Left ventricle myocardium inferior (tissue), 1 donor: Measurements from ENCODE around the gene ABCG8. TPM values are rescaled to one million over a fixed set of nuclear protein-coding genes. Genes with fewer than 3 reads are reported as not detected.

Experiments
- DNase-seq: peaks from one replicate; pipeline ENCODE4 v3.0.0-alpha.2; 2020
- H3K27ac ChIP-seq: fragments of 200-600 bp; replicated peaks from 2 replicates; pipeline ENCODE4 v1.8.0; 2021
- H3K27me3 ChIP-seq: fragments of 200-600 bp; 2 replicates; pipeline ENCODE4 v1.8.0; 2021; ENCODE audit warnings: low read depth
- H3K36me3 ChIP-seq: fragments of 200-600 bp; 2 replicates; pipeline ENCODE4 v1.8.0; 2021
- H3K4me1 ChIP-seq: fragments of 200-600 bp; 2 replicates; pipeline ENCODE4 v1.8.0; 2021
- H3K4me3 ChIP-seq: fragments of 200-600 bp; 2 replicates; pipeline ENCODE4 v1.8.0; 2021; ENCODE audit warnings: mild to moderate bottlenecking, moderate library complexity
- H3K9me3 ChIP-seq: fragments of 200-600 bp; replicated peaks from 2 replicates; pipeline ENCODE4 v1.8.0; 2021
- CTCF ChIP-seq: fragments of 200-600 bp; IDR thresholded peaks from 2 replicates; pipeline ENCODE4 v1.8.0; 2021; ENCODE audit warnings: antibody characterized with exemption, mild to moderate bottlenecking, borderline replicate concordance
- intact Hi-C: fragments of 100-400 bp; cut with micrococcal nuclease; formaldehyde crosslinking; loops from one replicate; pipeline ENCODE4 v1.11.0; 2022
- total RNA-seq: library from RNA; stranded (reverse); fragmentation: NEBNext Ultra II Directional; extraction: Animal tissue kit (Norgen Biotek cat#: 25700); gene quantifications from one replicate; pipeline ENCODE4 v1.2.1, GENCODE V29; 2021
- donor health status: DM: no; HTN: yes; CAD: no; lungs with severe emphysema.

The ABCG8 gene
- total RNA-seq, 1 donor from 2014 or later = not detected

GRCh38 chr2:43810452-43810851 lies 28.3 kb upstream of the ABCG8 start:
- intact Hi-C loops = no loop called here
- no peaks in the 10 kb centered on the region for H3K9me3 ChIP-seq
- DNase-seq = no peak
- H3K4me3 ChIP-seq = no peak overlapping the region
- no peaks in the 10 kb centered on the region for H3K27me3 ChIP-seq
- no peak for TF ChIP-seq CTCF
- no peaks in the 10 kb centered on the region for H3K4me1 ChIP-seq
- no peak overlapping the region for H3K27ac ChIP-seq
- peaks cover 26% of the 10 kb centered on the region for H3K36me3 ChIP-seq

DNA sequence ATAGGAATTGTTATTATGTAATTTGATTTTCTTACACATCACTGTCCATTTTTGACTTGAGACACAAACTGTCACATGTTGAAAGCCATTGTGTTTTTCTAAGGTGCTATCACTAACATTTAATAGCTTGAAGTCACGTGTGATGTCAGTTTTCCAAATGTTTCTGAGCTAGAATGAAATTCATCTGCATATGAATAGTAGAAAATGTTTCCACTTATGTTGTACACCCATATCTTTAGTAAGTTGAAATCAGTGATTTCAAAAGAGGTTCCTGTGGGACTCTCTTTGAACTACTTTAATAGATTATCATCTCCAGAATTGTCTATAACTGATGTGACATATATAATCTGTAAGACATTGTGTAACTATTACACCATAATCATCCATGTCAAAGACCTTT lies 27.9 kb upstream of the ABCG8 start:
- DNase-seq = no peak
- no peak for TF ChIP-seq CTCF
- intact Hi-C loops = no loop called here
- Histone ChIP-seq H3K4me3 (no peak overlapping the region), H3K27me3 (no peaks in the 10 kb centered on the region), H3K36me3 (peaks cover 22% of the 10 kb centered on the region), H3K9me3 (no peaks in the 10 kb centered on the region), H3K27ac (no peak overlapping the region), H3K4me1 (no peaks in the 10 kb centered on the region)

DNA sequence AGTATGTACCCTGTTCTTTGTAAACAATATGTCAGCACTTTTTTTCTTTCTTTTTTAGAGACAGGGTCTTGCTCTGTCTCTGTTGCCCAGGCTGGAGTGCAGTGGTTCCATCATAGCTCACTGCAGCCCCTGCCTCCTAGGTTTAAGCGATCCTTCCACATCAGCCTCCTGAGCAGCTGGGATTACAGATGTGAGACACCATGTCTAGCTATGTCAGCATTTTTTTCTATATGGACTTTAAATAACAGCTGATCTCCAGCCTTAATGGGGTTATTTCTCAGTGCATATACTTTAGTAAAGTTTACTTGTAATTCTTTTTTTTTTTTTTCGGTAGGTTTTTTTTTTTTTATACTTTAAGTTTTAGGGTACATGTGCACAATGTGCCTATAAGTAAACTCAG lies 26.8 kb upstream of the ABCG8 start:
- Histone ChIP-seq H3K36me3 (peaks cover 12% of the 10 kb centered on the region), H3K4me1 (no peaks in the 10 kb centered on the region), H3K4me3 (no peak overlapping the region), H3K27me3 (no peaks in the 10 kb centered on the region), H3K9me3 (no peaks in the 10 kb centered on the region), H3K27ac (no peak overlapping the region)
- no peak for DNase-seq
- TF ChIP-seq CTCF = no peak
- intact Hi-C loops = no loop called here

DNA sequence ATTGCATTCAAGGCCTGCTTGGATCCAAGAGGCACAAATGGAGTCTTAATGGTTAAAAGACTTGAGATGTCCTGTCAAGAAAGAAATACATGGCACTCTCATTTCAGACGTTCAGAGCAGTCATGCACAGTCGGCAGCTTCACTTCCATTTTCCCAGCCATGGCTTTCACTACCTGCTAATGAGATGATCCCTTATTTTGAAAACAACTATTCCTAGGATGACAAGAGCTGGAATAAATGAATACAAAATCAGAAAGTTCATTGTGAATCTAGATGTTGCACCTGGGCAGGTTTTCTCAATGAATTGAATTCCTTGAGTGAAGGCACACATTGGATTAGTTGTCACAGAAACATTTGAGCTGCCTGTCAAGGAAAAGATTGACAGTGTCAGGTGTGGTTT lies 25.8 kb upstream of the ABCG8 start:
- intact Hi-C loops = no loop called here
- no peaks in the 10 kb centered on the region for H3K4me1 ChIP-seq
- H3K27ac ChIP-seq = no peak overlapping the region
- no peaks in the 10 kb centered on the region for H3K9me3 ChIP-seq
- peaks cover 7% of the 10 kb centered on the region for H3K36me3 ChIP-seq
- no peaks in the 10 kb centered on the region for H3K27me3 ChIP-seq
- no peak for TF ChIP-seq CTCF
- no peak overlapping the region for H3K4me3 ChIP-seq
- DNase-seq = no peak

GRCh38 chr2:43814711-43815110 lies 24.1 kb upstream of the ABCG8 start:
- Histone ChIP-seq H3K36me3 (peaks cover 7% of the 10 kb centered on the region), H3K9me3 (no peaks in the 10 kb centered on the region), H3K4me1 (no peaks in the 10 kb centered on the region), H3K27ac (no peak overlapping the region), H3K27me3 (no peaks in the 10 kb centered on the region), H3K4me3 (no peak overlapping the region)
- intact Hi-C loops = no loop called here
- DNase-seq = no peak
- no peak for TF ChIP-seq CTCF

DNA sequence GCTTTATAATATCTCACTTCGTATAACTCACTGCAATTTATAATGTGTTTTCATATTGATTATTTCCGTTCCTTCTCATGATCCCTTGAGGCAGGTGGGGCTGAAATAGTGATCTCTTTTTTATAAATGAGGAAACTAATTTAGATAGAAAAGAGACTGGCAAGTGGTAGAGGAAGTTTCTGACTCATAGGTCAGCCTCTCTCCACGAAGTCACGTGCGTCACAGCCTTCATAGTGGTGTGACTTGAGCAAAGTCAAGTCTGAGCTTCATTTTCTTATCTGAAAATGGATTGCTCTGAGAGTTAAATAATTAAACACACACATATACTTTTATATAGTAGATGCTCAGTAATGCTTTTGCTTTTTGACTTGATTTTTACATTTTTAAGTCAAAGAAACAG lies 20.0 kb upstream of the ABCG8 start:
- no peak for TF ChIP-seq CTCF
- H3K4me3 ChIP-seq = no peak overlapping the region
- H3K36me3 ChIP-seq = no peaks in the 10 kb centered on the region
- intact Hi-C loops = no loop called here
- no peaks in the 10 kb centered on the region for H3K9me3 ChIP-seq
- no peaks in the 10 kb centered on the region for H3K4me1 ChIP-seq
- peaks cover 19% of the 10 kb centered on the region for H3K27me3 ChIP-seq
- DNase-seq = no peak
- no peak overlapping the region for H3K27ac ChIP-seq
